Activated T-cell treated with anti-CD3 and anti-CD28 coated beads, Interleukin-2, amount 50 U/mL, for 4 hours (primary cell): ENCODE results near the gene PTPRC. TPM values are rescaled to one million over a fixed set of nuclear protein-coding genes. Genes with fewer than 3 reads are reported as not detected.

Source experiments
- ATAC-seq, 2 donors: fragments of 200-7000 bp; cut with Tn5 transposase; one replicate each; pipeline ENCODE4 v1.10.0; 2021
- DNase-seq: peaks from one replicate; pipeline ENCODE4 v3.0.0-alpha.2; 2020
- H3K27me3 Mint-ChIP-seq: one replicate; pipeline ENCODE4 v1.8.0; 2021; ENCODE audit warnings: low read depth, mixed read lengths
- H3K36me3 Mint-ChIP-seq: one replicate; pipeline ENCODE4 v1.8.0; 2022; ENCODE audit warnings: mixed read lengths; ENCODE audit not compliant: insufficient read depth
- H3K4me1 Mint-ChIP-seq: one replicate; pipeline ENCODE4 v1.8.0; 2021; ENCODE audit warnings: low read depth, mixed read lengths
- H3K4me3 Mint-ChIP-seq: one replicate; pipeline ENCODE4 v1.8.0; 2021; ENCODE audit warnings: mild to moderate bottlenecking, moderate library complexity, mixed read lengths
- H3K9me3 Mint-ChIP-seq: one replicate; pipeline ENCODE4 v1.8.0; 2021; ENCODE audit warnings: mixed read lengths
- total RNA-seq, 3 donors: library from RNA; stranded (reverse); gene quantifications; one replicate each; pipeline ENCODE4 v1.2.1, GENCODE V29; 2021

PTPRC gene
- total RNA-seq, 3 donors from 2014 or later = 181 to 243 (median 224) TPM

DNA sequence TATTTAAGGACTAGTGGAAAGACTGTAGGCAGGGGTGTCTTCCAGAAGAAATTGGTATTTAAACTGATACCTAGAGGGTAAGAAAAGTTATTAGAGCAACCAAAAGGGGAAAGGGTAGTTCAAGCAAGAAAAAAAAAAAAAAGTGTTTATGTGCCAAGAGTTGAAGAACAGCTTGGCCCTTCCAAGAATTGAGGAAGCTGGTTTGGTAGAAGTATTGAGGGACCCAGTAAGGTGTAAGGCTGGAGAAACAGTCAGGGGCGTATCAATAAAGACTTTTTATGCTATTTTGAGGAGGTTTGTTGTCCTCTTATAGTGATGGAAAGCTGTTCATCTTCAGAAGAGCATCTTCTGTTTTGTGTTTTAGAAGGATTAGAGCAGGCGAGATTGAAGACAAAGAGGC lies 108.3 kb downstream of the PTPRC start:
- peaks cover 34% of the 10 kb centered on the region for H3K36me3 Mint-ChIP-seq
- ATAC-seq = no peak
- H3K27me3 Mint-ChIP-seq = no peaks in the 10 kb centered on the region
- peaks cover 20% of the 10 kb centered on the region for H3K4me1 Mint-ChIP-seq
- no peak for DNase-seq
- no peaks in the 10 kb centered on the region for H3K9me3 Mint-ChIP-seq
- no peak overlapping the region for H3K4me3 Mint-ChIP-seq

GRCh38 chr1:198749279-198749678 lies 110.4 kb downstream of the PTPRC start:
- peak; percentile 66 to 87 for ATAC-seq
- Mint-ChIP-seq H3K4me1 (peaks cover 8% of the 10 kb centered on the region), H3K9me3 (no peaks in the 10 kb centered on the region), H3K36me3 (peaks cover 34% of the 10 kb centered on the region), H3K27me3 (no peaks in the 10 kb centered on the region), H3K4me3 (no peak overlapping the region)
- DNase-seq = no peak

GRCh38 chr1:198750081-198750480 lies 111.2 kb downstream of the PTPRC start:
- no peaks in the 10 kb centered on the region for H3K27me3 Mint-ChIP-seq
- H3K9me3 Mint-ChIP-seq = no peaks in the 10 kb centered on the region
- peaks cover 8% of the 10 kb centered on the region for H3K4me1 Mint-ChIP-seq
- peaks cover 38% of the 10 kb centered on the region for H3K36me3 Mint-ChIP-seq
- ATAC-seq (no peak), DNase-seq (no peak)
- no peak overlapping the region for H3K4me3 Mint-ChIP-seq

GRCh38 chr1:198751741-198752140 lies 112.9 kb downstream of the PTPRC start:
- ATAC-seq (no peak), DNase-seq (no peak)
- H3K27me3 Mint-ChIP-seq = no peaks in the 10 kb centered on the region
- H3K9me3 Mint-ChIP-seq = no peaks in the 10 kb centered on the region
- peaks cover 8% of the 10 kb centered on the region for H3K4me1 Mint-ChIP-seq
- H3K4me3 Mint-ChIP-seq = no peak overlapping the region
- H3K36me3 Mint-ChIP-seq = peaks cover 50% of the 10 kb centered on the region

DNA sequence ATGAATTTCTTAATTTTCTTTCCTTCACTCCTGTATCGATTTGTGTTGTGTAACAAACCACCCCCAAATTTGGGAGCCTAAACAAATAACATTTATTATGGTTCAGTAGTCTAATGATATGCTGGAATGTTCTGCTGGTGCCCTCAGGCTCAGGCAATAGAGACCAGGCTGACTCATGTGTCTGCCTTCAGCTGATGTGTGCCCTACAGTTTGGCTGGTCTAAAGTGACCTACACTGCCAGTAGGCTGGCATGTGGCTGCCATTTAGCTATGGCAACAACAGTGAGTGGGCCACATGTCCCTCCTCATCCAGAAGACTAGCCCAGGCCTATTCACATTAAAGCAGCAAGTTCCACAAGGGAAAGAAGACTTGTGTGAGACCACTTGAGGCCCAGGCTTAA lies 115.8 kb downstream of the PTPRC start:
- Mint-ChIP-seq H3K36me3 (peaks cover 43% of the 10 kb centered on the region), H3K9me3 (no peaks in the 10 kb centered on the region), H3K4me1 (peaks cover 4% of the 10 kb centered on the region), H3K4me3 (no peak overlapping the region), H3K27me3 (no peaks in the 10 kb centered on the region)
- ATAC-seq = no peak
- no peak for DNase-seq

- Mint-ChIP-seq H3K4me3 (no peak overlapping the region), H3K9me3 (peaks cover under 1% of the 10 kb centered on the region), H3K27me3 (no peaks in the 10 kb centered on the region), H3K36me3 (peaks cover 39% of the 10 kb centered on the region), H3K4me1 (peaks cover 6% of the 10 kb centered on the region)
- ATAC-seq (no peak), DNase-seq (no peak)
These were observed 116.9 kb downstream of the PTPRC start for GRCh38 chr1:198755715-198756114.

DNA sequence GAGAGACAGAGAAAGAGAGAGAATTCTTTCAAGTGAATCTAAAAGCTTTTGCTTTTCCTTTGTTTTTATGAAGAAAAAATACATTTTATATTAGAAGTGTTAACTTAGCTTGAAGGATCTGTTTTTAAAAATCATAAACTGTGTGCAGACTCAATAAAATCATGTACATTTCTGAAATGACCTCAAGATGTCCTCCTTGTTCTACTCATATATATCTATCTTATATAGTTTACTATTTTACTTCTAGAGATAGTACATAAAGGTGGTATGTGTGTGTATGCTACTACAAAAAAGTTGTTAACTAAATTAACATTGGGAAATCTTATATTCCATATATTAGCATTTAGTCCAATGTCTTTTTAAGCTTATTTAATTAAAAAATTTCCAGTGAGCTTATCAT lies 117.6 kb downstream of the PTPRC start:
- peak in 1 of 2 donors; percentile 43 for ATAC-seq
- peaks cover 4% of the 10 kb centered on the region for H3K9me3 Mint-ChIP-seq
- H3K4me3 Mint-ChIP-seq = no peak overlapping the region

DNA sequence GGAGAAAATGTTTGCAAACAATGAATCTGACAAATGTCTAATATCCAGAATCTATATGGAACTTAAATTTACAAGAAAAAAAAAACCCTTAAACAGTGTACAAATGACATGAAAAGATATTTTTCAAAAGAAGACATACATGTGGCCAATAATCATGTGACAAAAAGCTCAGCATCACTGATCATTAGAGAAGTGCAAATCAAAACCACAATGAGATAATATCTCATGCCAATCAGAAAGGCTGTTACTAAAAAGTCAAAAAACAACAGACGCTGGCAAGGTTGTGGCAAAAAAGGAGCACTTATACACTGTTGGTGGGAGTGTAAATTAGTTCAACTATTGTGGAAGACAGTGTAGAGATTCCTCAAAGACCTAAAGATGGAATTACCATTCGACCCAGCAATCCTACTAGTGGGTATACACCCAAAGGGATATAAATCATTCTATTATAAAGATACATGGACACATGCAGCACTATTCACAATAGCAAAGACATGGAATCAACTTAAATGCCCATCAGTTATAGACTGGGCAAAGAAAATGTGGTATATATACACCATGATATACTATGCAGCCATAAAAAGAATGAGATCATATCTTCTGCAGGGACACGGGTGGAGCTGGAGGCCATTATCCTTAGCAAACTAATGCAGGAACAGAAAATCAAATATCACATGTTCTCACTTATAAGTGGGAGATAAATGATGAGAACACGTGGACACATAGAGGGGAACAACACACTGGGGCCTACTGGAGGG lies 123.2 kb downstream of the PTPRC start:
- no peaks in the 10 kb centered on the region for H3K27me3 Mint-ChIP-seq
- H3K4me1 Mint-ChIP-seq = peaks cover 38% of the 10 kb centered on the region
- no peaks in the 10 kb centered on the region for H3K36me3 Mint-ChIP-seq
- DNase-seq (no peak), ATAC-seq (no peak)
- no peak overlapping the region for H3K4me3 Mint-ChIP-seq
- peaks cover 4% of the 10 kb centered on the region for H3K9me3 Mint-ChIP-seq

More for the DNA sequence above, 117.6 kb downstream of the PTPRC start:
- Mint-ChIP-seq H3K4me1 (peaks cover 10% of the 10 kb centered on the region), H3K36me3 (peaks cover 31% of the 10 kb centered on the region), H3K27me3 (no peaks in the 10 kb centered on the region)
- no peak for DNase-seq

DNA sequence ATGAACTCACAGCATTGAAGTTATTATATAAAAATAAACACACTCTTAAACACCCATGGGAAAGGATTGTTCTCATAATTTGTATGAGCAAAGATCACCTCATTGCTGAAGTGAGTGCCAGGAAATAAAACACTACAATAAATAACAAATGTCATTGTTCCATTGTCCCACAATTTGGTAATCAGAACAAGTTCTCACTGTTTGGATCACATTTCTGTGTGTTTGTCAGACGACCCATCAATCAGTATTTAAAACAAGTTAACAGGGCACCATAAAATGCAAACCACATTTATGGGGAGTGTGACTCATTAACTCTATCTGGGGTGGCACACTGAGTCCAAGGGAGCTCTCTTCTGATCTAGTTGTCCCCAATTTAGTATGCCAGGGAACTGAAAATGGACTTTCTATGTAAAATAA lies 124.5 kb downstream of the PTPRC start:
- H3K4me1 Mint-ChIP-seq = peaks cover 38% of the 10 kb centered on the region
- H3K4me3 Mint-ChIP-seq = no peak overlapping the region
- ATAC-seq = no peak
- DNase-seq = no peak
- peaks cover 4% of the 10 kb centered on the region for H3K9me3 Mint-ChIP-seq
- no peaks in the 10 kb centered on the region for H3K36me3 Mint-ChIP-seq
- no peaks in the 10 kb centered on the region for H3K27me3 Mint-ChIP-seq

DNA sequence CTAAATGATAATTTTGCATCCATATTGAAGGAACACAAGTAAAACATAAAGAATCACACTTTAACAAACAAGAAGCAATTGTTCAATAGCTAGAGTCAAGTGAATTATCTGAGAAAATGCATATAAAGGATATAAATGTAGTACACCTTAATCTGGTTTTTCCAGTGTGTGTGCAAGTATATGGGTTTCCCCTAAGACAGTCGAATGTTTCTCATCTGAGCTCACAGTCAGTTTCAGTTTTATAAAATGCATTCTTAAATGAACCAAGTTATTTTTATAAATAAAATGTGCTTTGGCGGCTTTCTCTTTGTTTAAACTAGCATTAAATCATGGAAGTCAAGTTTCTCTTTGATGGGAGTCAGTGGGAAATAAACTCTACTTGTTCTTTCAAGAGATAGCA lies 125.9 kb downstream of the PTPRC start:
- DNase-seq (no peak), ATAC-seq (no peak)
- Mint-ChIP-seq H3K36me3 (no peaks in the 10 kb centered on the region), H3K4me3 (no peak overlapping the region), H3K27me3 (no peaks in the 10 kb centered on the region), H3K4me1 (peaks cover 38% of the 10 kb centered on the region), H3K9me3 (peaks cover 4% of the 10 kb centered on the region)

- no peaks in the 10 kb centered on the region for H3K27me3 Mint-ChIP-seq
- H3K4me3 Mint-ChIP-seq = no peak overlapping the region
- DNase-seq (no peak), ATAC-seq (no peak)
- no peaks in the 10 kb centered on the region for H3K36me3 Mint-ChIP-seq
- peaks cover 36% of the 10 kb centered on the region for H3K4me1 Mint-ChIP-seq
- peaks cover 4% of the 10 kb centered on the region for H3K9me3 Mint-ChIP-seq
These were observed 126.6 kb downstream of the PTPRC start for GRCh38 chr1:198765416-198765815.

DNA sequence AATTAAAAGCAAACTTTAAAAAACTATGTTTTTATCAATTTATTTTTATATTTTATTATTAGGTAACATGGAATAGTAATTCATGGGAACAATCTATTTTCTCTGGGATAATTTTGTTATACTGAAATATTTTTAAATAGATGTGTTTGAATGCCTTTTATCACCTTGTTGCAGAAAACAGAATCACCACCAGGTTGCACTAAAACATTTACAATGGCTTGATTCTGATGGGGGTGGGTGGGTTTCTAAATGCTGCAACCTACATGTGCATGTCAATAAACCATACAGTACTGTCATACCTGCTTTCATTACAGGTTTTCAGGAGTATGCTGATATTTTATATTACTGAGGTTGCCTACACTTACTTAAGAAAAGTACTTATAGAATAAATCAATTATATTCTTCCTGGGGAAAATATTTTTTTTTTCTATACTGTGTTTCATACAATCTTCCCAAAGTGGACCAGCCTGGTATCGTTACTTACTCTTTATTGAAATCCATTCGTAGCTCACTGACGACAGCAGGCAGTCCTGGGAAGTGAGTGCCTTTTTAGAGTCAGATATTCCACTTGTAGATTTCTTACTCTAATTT lies 132.8 kb downstream of the PTPRC start:
- Mint-ChIP-seq H3K4me1 (peaks cover 2% of the 10 kb centered on the region), H3K36me3 (no peaks in the 10 kb centered on the region), H3K9me3 (no peaks in the 10 kb centered on the region), H3K4me3 (no peak overlapping the region), H3K27me3 (no peaks in the 10 kb centered on the region)
- peak; percentile 43 to 53 for ATAC-seq
- no peak for DNase-seq

DNA sequence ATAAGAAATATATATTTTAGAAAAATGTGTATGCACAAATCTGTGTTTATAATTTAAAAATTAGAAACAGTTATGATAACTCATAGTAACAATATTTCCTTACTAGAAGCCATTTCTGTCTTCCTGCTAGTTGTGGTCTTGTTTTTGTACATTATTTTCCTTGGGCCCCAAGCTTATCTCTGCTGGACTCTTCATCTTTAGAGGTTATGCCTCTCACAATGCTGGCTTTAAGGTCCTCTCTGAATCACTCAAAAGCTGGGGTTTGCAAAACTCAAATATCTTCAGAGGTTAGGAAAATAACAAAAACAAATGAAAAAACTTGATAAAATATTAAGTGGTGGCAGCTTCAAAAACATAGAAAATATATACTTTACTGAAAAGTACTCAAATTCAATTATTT lies 133.8 kb downstream of the PTPRC start:
- Mint-ChIP-seq H3K4me1 (peaks cover 3% of the 10 kb centered on the region), H3K9me3 (no peaks in the 10 kb centered on the region), H3K4me3 (no peak overlapping the region), H3K27me3 (no peaks in the 10 kb centered on the region), H3K36me3 (no peaks in the 10 kb centered on the region)
- DNase-seq (no peak), ATAC-seq (no peak)

GRCh38 chr1:198773030-198773429 lies 134.2 kb downstream of the PTPRC start:
- Mint-ChIP-seq H3K36me3 (no peaks in the 10 kb centered on the region), H3K27me3 (no peaks in the 10 kb centered on the region), H3K9me3 (no peaks in the 10 kb centered on the region), H3K4me1 (peaks cover 3% of the 10 kb centered on the region), H3K4me3 (no peak overlapping the region)
- ATAC-seq (no peak), DNase-seq (no peak)

DNA sequence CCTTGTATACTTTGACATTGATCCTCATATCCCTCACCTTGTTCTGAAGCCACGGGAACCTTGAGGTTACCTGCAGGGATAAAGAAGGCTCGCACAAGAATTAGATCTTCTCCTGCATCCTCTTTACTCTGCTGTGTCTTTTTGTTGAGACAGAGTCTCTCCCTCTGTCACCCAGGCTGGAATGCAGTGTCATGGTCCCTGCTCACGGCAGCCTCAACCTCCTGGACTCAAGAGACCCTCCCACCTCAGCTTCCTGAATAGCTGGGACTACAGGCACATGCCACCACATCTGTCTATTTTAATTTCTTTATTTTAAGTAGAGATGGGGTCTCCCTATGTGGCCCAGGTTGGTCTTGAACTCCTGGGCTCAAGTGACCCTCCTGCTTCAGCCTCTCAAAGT lies 134.7 kb downstream of the PTPRC start:
- ATAC-seq (no peak), DNase-seq (no peak)
- no peaks in the 10 kb centered on the region for H3K36me3 Mint-ChIP-seq
- peaks cover 3% of the 10 kb centered on the region for H3K4me1 Mint-ChIP-seq
- H3K4me3 Mint-ChIP-seq = no peak overlapping the region
- H3K9me3 Mint-ChIP-seq = no peaks in the 10 kb centered on the region
- H3K27me3 Mint-ChIP-seq = no peaks in the 10 kb centered on the region
